RWPE2 (cell line): ENCODE results near the gene LCLAT1.

Source experiments
- ATAC-seq: fragments of 200-7000 bp; cut with Tn5 transposase; 3 replicates; pipeline ENCODE4 v1.9.1; 2021; ENCODE audit warnings: low read depth
- DNase-seq: peaks from one replicate; pipeline ENCODE4 v3.0.0-alpha.2; 2020; ENCODE audit warnings: low spot score
- H3K27ac ChIP-seq: fragments of 450-650 bp; 2 replicates; pipeline ENCODE4 v1.5.1; 2017; ENCODE audit warnings: mild to moderate bottlenecking; ENCODE audit not compliant: poor library complexity, severe bottlenecking
- H3K27me3 ChIP-seq: fragments of 250-450 bp; sonication (Bioruptor Pico); 2 replicates; pipeline ENCODE4 v1.5.1; 2021; ENCODE audit warnings: mild to moderate bottlenecking, moderate library complexity; ENCODE audit not compliant: insufficient read depth, poor library complexity, severe bottlenecking
- H3K36me3 ChIP-seq: fragments of 250-450 bp; sonication (Bioruptor Pico); 2 replicates; pipeline ENCODE4 v1.5.1; 2020; ENCODE audit warnings: low read depth, mild to moderate bottlenecking, moderate library complexity
- H3K4me1 ChIP-seq: fragments of 250-450 bp; sonication (Bioruptor Pico); 2 replicates; pipeline ENCODE4 v1.5.1; 2021; ENCODE audit warnings: mild to moderate bottlenecking, moderate library complexity; ENCODE audit not compliant: insufficient read depth, poor library complexity, severe bottlenecking
- H3K4me3 ChIP-seq: fragments of 250-450 bp; sonication (Bioruptor Pico); 2 replicates; pipeline ENCODE4 v1.5.1; 2021; ENCODE audit warnings: mild to moderate bottlenecking, moderate library complexity; ENCODE audit not compliant: severe bottlenecking
- H3K9me3 ChIP-seq: fragments of 250-450 bp; sonication (Bioruptor Pico); 2 replicates; pipeline ENCODE4 v1.5.1; 2021; ENCODE audit warnings: mild to moderate bottlenecking, moderate library complexity; ENCODE audit not compliant: severe bottlenecking
- CTCF ChIP-seq: fragments of 450-650 bp; IDR thresholded peaks from one replicate; pipeline ENCODE4 v1.5.1; 2017; ENCODE audit warnings: mild to moderate bottlenecking, moderate library complexity; ENCODE audit not compliant: poor library complexity, severe bottlenecking

The LCLAT1 gene

GRCh38 chr2:30643674-30644073 is 196.6 kb downstream of the LCLAT1 start:
- H3K4me1 ChIP-seq: no peaks in the 10 kb centered on the region
- TF ChIP-seq CTCF: no peak

GRCh38 chr2:30645081-30645744 is 198.2 kb downstream of the LCLAT1 start:
- no peak for TF ChIP-seq CTCF
- Histone ChIP-seq H3K9me3 (no peaks in the 10 kb centered on the region), H3K4me3 (no peak overlapping the region), H3K36me3 (peaks cover 7% of the 10 kb centered on the region; the same call in 1 of the 2 replicates), H3K4me1 (no peaks in the 10 kb centered on the region), H3K27me3 (no peaks in the 10 kb centered on the region), H3K27ac (no peak overlapping the region)
- ATAC-seq: no peak
- no peak for DNase-seq

More at GRCh38 chr2:30643674-30644073, 196.6 kb downstream of the LCLAT1 start:
- ATAC-seq (no peak), DNase-seq (no peak)
- Histone ChIP-seq H3K27me3 (no peaks in the 10 kb centered on the region), H3K9me3 (no peaks in the 10 kb centered on the region), H3K27ac (no peak overlapping the region), H3K4me3 (no peak overlapping the region), H3K36me3 (peaks cover 7% of the 10 kb centered on the region; the same call in 1 of the 2 replicates)

- no peak overlapping the region for H3K27ac ChIP-seq
- DNase-seq (no peak), ATAC-seq (no peak)
- no peak overlapping the region for H3K4me3 ChIP-seq
- peaks cover 7% of the 10 kb centered on the region; the same call in 1 of the 2 replicates for H3K36me3 ChIP-seq
- H3K27me3 ChIP-seq: no peaks in the 10 kb centered on the region
- TF ChIP-seq CTCF: no peak
- no peaks in the 10 kb centered on the region for H3K4me1 ChIP-seq
- no peaks in the 10 kb centered on the region for H3K9me3 ChIP-seq
Measured at GRCh38 chr2:30645745-30646119, 198.7 kb downstream of the LCLAT1 start.

- Histone ChIP-seq H3K27me3 (no peaks in the 10 kb centered on the region), H3K9me3 (no peaks in the 10 kb centered on the region), H3K4me1 (no peaks in the 10 kb centered on the region), H3K36me3 (peaks cover 3% of the 10 kb centered on the region; the same call in 1 of the 2 replicates), H3K4me3 (no peak overlapping the region), H3K27ac (no peak overlapping the region)
- TF ChIP-seq CTCF: no peak
- no peak for ATAC-seq
- DNase-seq: no peak
Measured at GRCh38 chr2:30647752-30648457, 200.9 kb downstream of the LCLAT1 start.

- DNase-seq: no peak
- no peak for TF ChIP-seq CTCF
- no peak overlapping the region for H3K27ac ChIP-seq
Measured at GRCh38 chr2:30649278-30649677, 202.2 kb downstream of the LCLAT1 start.

More at GRCh38 chr2:30649278-30649677, 202.2 kb downstream of the LCLAT1 start:
- H3K27me3 ChIP-seq: no peaks in the 10 kb centered on the region
- no peak for ATAC-seq
- H3K36me3 ChIP-seq: no peaks in the 10 kb centered on the region
- H3K4me1 ChIP-seq: no peaks in the 10 kb centered on the region
- no peaks in the 10 kb centered on the region for H3K9me3 ChIP-seq
- no peak overlapping the region for H3K4me3 ChIP-seq
